Neural cell (in vitro differentiated cells): ENCODE results near the gene AGPAT4. TPM values are rescaled to one million over a fixed set of nuclear protein-coding genes. Genes with fewer than 3 reads are reported as not detected.

Experiments used
- H2AFZ ChIP-seq: fragments of 200-600, 300-800 bp; sonication (generic), shearing (Covaris generic); 2 replicates; pipeline ENCODE4 v1.6.0; 2014; ENCODE audit warnings: low read depth, mild to moderate bottlenecking, antibody characterized with exemption, low read length, moderate library complexity
- H3F3A ChIP-seq: fragments of 200-600 bp; shearing (Covaris generic); 2 replicates; pipeline ENCODE4 v1.6.1; 2016; ENCODE audit warnings: mild to moderate bottlenecking, moderate library complexity, mixed read lengths, antibody characterized with exemption, low read length; ENCODE audit not compliant: insufficient read depth, poor library complexity, severe bottlenecking
- H3K27ac ChIP-seq: fragments of 200-600, 300-800 bp; sonication (generic), shearing (Covaris generic); 2 replicates; pipeline ENCODE4 v1.5.1; 2014; ENCODE audit warnings: mild to moderate bottlenecking, low read length, moderate library complexity
- H3K27me3 ChIP-seq: fragments of 300-800, 200-600 bp; sonication (generic), shearing (Covaris generic); 2 replicates; pipeline ENCODE4 v1.6.0; 2014; ENCODE audit warnings: mild to moderate bottlenecking, low read depth, low read length, moderate library complexity; ENCODE audit not compliant: insufficient read depth
- H3K36me3 ChIP-seq: fragments of 300-800, 200-600 bp; sonication (generic), shearing (Covaris generic); 2 replicates; pipeline ENCODE4 v1.5.1; 2014; ENCODE audit warnings: mild to moderate bottlenecking, antibody characterized with exemption, low read length, moderate library complexity; ENCODE audit not compliant: insufficient read depth
- H3K4me2 ChIP-seq: fragments of 300-800, 200-600 bp; sonication (generic), shearing (Covaris generic); 2 replicates; pipeline ENCODE4 v1.6.0; 2014; ENCODE audit warnings: mild to moderate bottlenecking, low read length
- H3K4me3 ChIP-seq: fragments of 300-800, 200-600 bp; sonication (generic), shearing (Covaris generic); 2 replicates; pipeline ENCODE4 v1.5.1; 2014; ENCODE audit warnings: mild to moderate bottlenecking, low read length, moderate library complexity
- H3K79me2 ChIP-seq: fragments of 200-600 bp; shearing (Covaris generic); replicated peaks from 2 replicates; pipeline ENCODE4 v1.6.0; 2014; ENCODE audit warnings: mild to moderate bottlenecking, low read length, moderate library complexity; ENCODE audit not compliant: insufficient read depth
- H3K9ac ChIP-seq: fragments of 300-800, 200-600 bp; sonication (generic), shearing (Covaris generic); 2 replicates; pipeline ENCODE4 v1.6.1; 2016; ENCODE audit warnings: mild to moderate bottlenecking, low read length, mixed read lengths
- H3K9me2 ChIP-seq: fragments of 200-600 bp; shearing (Covaris generic); 2 replicates; pipeline ENCODE4 v1.6.1; 2016; ENCODE audit warnings: mild to moderate bottlenecking, low read length, mixed read lengths; ENCODE audit not compliant: insufficient read depth
- H3K9me3 ChIP-seq: fragments of 200-600, 300-800 bp; sonication (generic), shearing (Covaris generic); 2 replicates; pipeline ENCODE4 v1.6.1; 2016; ENCODE audit warnings: mild to moderate bottlenecking, mixed run types, low read length, moderate library complexity, mixed read lengths
- H4K20me1 ChIP-seq: fragments of 200-600 bp; shearing (Covaris generic); 2 replicates; pipeline ENCODE4 v1.6.1; 2016; ENCODE audit warnings: mild to moderate bottlenecking, mixed run types; ENCODE audit not compliant: insufficient read depth
- EP300 ChIP-seq: fragments of 450-650 bp; conservative IDR thresholded peaks from 2 replicates; pipeline ENCODE4 v1.6.1; 2014; ENCODE audit warnings: antibody characterized with exemption, mild to moderate bottlenecking, moderate library complexity; ENCODE audit not compliant: poor library complexity, severe bottlenecking
- EZH2 ChIP-seq: fragments of 200-600, 300-800 bp; shearing (Covaris generic), sonication (generic); IDR thresholded peaks from 2 replicates; pipeline ENCODE4 v1.6.1; 2014; ENCODE audit warnings: antibody characterized with exemption, low read length, borderline replicate concordance, mild to moderate bottlenecking; ENCODE audit not compliant: insufficient read depth, poor library complexity, severe bottlenecking
- MXI1 ChIP-seq: fragments of 450-650 bp; conservative IDR thresholded peaks from 2 replicates; pipeline ENCODE4 v1.6.1; 2014; ENCODE audit warnings: antibody characterized with exemption, mild to moderate bottlenecking; ENCODE audit not compliant: poor library complexity, severe bottlenecking
- POLR2AphosphoS5 ChIP-seq: IDR thresholded peaks from 2 replicates; pipeline ENCODE4 v1.6.1; 2012
- RAD21 ChIP-seq: fragments of 450-650 bp; conservative IDR thresholded peaks from 2 replicates; pipeline ENCODE4 v1.6.1; 2014; ENCODE audit warnings: antibody characterized with exemption, mild to moderate bottlenecking, moderate library complexity
- SMC3 ChIP-seq: fragments of 450-650 bp; conservative IDR thresholded peaks from 2 replicates; pipeline ENCODE4 v1.6.1; 2014; ENCODE audit warnings: antibody characterized with exemption, mild to moderate bottlenecking, moderate library complexity; ENCODE audit not compliant: poor library complexity
- TAF1 ChIP-seq: IDR thresholded peaks from 2 replicates; pipeline ENCODE4 v1.6.1; 2012; ENCODE audit warnings: low read depth
- polyA plus RNA-seq: library from polyadenylated mRNA; depleted of rRNA; stranded (reverse); fragments of >200 nt; gene quantifications from 2 replicates; pipeline ENCODE4 v1.2.3, GENCODE V29; 2014
- TF ChIP-seq, protein P1 (sequence below): fragments of 450-650 bp; IDR thresholded peaks from 2 replicates; pipeline ENCODE4 v1.5.1; 2014; ENCODE audit warnings: antibody characterized with exemption, mild to moderate bottlenecking, moderate library complexity; ENCODE audit not compliant: poor library complexity, severe bottlenecking
- TF ChIP-seq, protein P2 (sequence below): IDR thresholded peaks from 2 replicates; pipeline ENCODE4 v1.6.1; 2012; ENCODE audit warnings: borderline replicate concordance

Gene AGPAT4
- polyA plus RNA-seq, 1 donor from 2014 or later, result 42.6 TPM

DNA sequence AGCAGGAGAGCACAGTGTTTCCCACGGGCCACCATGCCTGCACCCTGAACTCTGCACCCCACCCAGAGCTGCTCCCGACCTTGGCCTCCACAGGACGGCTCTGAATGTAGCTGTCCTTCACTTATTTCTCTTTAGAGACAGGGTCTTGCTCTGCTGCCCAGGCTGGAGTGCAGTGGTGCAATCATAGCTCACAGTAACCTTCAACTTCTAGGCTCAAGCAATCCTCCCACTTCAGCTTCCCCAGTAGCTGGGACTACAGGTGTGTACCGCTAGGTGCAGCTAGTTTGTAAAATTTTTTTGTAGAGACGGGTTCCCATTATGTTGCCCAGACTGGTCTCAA, 130.9 kb downstream of the AGPAT4 start:
- Histone ChIP-seq H3K36me3 (peaks cover 4% of the 10 kb centered on the region), H3K4me3 (no peak overlapping the region), H3K79me2 (no peaks in the 10 kb centered on the region), H3K27ac (no peak overlapping the region), H4K20me1 (no peaks in the 10 kb centered on the region), H3K9me2 (no peaks in the 10 kb centered on the region), H3F3A (no peaks in the 10 kb centered on the region), H3K4me2 (no peak overlapping the region), H3K27me3 (no peaks in the 10 kb centered on the region), H3K9me3 (no peaks in the 10 kb centered on the region), H2AFZ (no peak overlapping the region), H3K9ac (no peak overlapping the region)
- TF ChIP-seq EZH2 (no peak), SMC3 (no peak), MXI1 (no peak), EP300 (no peak), POLR2AphosphoS5 (no peak), TAF1 (no peak), RAD21 (no peak)
- TF ChIP-seq, protein P1, sequence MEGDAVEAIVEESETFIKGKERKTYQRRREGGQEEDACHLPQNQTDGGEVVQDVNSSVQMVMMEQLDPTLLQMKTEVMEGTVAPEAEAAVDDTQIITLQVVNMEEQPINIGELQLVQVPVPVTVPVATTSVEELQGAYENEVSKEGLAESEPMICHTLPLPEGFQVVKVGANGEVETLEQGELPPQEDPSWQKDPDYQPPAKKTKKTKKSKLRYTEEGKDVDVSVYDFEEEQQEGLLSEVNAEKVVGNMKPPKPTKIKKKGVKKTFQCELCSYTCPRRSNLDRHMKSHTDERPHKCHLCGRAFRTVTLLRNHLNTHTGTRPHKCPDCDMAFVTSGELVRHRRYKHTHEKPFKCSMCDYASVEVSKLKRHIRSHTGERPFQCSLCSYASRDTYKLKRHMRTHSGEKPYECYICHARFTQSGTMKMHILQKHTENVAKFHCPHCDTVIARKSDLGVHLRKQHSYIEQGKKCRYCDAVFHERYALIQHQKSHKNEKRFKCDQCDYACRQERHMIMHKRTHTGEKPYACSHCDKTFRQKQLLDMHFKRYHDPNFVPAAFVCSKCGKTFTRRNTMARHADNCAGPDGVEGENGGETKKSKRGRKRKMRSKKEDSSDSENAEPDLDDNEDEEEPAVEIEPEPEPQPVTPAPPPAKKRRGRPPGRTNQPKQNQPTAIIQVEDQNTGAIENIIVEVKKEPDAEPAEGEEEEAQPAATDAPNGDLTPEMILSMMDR, result no peak
- TF ChIP-seq, protein P2, sequence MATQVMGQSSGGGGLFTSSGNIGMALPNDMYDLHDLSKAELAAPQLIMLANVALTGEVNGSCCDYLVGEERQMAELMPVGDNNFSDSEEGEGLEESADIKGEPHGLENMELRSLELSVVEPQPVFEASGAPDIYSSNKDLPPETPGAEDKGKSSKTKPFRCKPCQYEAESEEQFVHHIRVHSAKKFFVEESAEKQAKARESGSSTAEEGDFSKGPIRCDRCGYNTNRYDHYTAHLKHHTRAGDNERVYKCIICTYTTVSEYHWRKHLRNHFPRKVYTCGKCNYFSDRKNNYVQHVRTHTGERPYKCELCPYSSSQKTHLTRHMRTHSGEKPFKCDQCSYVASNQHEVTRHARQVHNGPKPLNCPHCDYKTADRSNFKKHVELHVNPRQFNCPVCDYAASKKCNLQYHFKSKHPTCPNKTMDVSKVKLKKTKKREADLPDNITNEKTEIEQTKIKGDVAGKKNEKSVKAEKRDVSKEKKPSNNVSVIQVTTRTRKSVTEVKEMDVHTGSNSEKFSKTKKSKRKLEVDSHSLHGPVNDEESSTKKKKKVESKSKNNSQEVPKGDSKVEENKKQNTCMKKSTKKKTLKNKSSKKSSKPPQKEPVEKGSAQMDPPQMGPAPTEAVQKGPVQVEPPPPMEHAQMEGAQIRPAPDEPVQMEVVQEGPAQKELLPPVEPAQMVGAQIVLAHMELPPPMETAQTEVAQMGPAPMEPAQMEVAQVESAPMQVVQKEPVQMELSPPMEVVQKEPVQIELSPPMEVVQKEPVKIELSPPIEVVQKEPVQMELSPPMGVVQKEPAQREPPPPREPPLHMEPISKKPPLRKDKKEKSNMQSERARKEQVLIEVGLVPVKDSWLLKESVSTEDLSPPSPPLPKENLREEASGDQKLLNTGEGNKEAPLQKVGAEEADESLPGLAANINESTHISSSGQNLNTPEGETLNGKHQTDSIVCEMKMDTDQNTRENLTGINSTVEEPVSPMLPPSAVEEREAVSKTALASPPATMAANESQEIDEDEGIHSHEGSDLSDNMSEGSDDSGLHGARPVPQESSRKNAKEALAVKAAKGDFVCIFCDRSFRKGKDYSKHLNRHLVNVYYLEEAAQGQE, result no peak

DNA sequence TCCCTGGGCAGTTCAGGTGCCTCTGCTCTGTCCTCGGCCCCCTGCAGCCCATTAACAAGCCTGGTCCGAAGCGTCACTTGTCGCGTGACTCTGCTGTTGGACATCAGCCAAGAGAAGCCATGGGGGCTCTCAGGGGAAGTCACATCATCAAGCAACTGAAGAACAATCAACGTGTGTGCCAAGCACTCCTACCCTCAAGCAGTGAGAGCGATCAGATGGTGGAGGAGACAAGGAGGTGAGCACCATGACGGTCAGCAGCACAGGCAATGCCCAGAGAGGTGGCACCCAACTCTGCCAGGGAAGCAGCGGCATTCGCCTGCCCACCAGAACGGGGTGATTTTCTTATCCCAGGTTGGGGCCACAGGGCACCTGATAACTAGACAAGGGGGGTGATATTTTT, 132.7 kb downstream of the AGPAT4 start:
- Histone ChIP-seq H2AFZ (no peak overlapping the region), H3K9me2 (no peaks in the 10 kb centered on the region), H3K9ac (no peak overlapping the region), H3K36me3 (peaks cover 8% of the 10 kb centered on the region), H3K9me3 (no peaks in the 10 kb centered on the region), H3K4me2 (no peak overlapping the region), H4K20me1 (no peaks in the 10 kb centered on the region), H3K4me3 (no peak overlapping the region), H3K27ac (no peak overlapping the region), H3K79me2 (no peaks in the 10 kb centered on the region), H3K27me3 (no peaks in the 10 kb centered on the region), H3F3A (no peaks in the 10 kb centered on the region)
- TF ChIP-seq, protein P1, result no peak
